Esophagus squamous epithelium (tissue), 5 donors: ENCODE data around the gene KAZN. TPM values are rescaled to one million over a fixed set of nuclear protein-coding genes. Genes with fewer than 3 reads are reported as not detected.
A peak's percentile ranks its signal among the peaks of the same experiment; 100 is the strongest.

Experiments
- DNase-seq: peaks from one replicate; lab custom pipeline; 2025; lab: John Stamatoyannopoulos, UW
- H3K27ac ChIP-seq, 4 donors: fragments of 200-600 bp; sonication (generic); one replicate each; pipeline ENCODE4 v1.5.1; 2016 to 2019; ENCODE audit warnings: mild to moderate bottlenecking in 1 of 4
- H3K27me3 ChIP-seq, 4 donors: fragments of 200-600 bp; sonication (generic); 1 replicate in 3 of 4; 2 replicates in 1 of 4; pipeline versions ENCODE4 v1.5.1 to v1.6.0; 2017 to 2021; ENCODE audit warnings: antibody characterized with exemption in 1 of 4
- H3K36me3 ChIP-seq, 3 donors: fragments of 200-600 bp; sonication (generic); one replicate each; pipeline ENCODE4 v1.5.1; 2016 to 2019
- H3K4me1 ChIP-seq, 3 donors: fragments of 200-600 bp; sonication (generic); one replicate each; pipeline ENCODE4 v1.5.1; 2017 to 2019
- H3K4me3 ChIP-seq, 4 donors: fragments of 200-600 bp; sonication (generic); 1 replicate in 3 of 4; 2 replicates in 1 of 4; pipeline ENCODE4 v1.5.1; 2016 to 2019; ENCODE audit warnings: mild to moderate bottlenecking in 2 of 4, moderate library complexity in 1 of 4
- H3K9me3 ChIP-seq, 3 donors: fragments of 200-600 bp; sonication (generic); one replicate each; pipeline ENCODE4 v1.5.1; 2016 to 2019
- POLR2A ChIP-seq, 4 donors: fragments of 450-650 bp; IDR thresholded peaks; one replicate each; pipeline ENCODE4 v1.6.1; 2017; ENCODE audit warnings: antibody characterized with exemption in 4 of 4, mild to moderate bottlenecking in 4 of 4, moderate library complexity in 3 of 4
- WGBS, 2 donors: methylation state at CpG; one replicate each; pipeline ENCODE4 v1.1.5; 2018; 5-methylcytosine and 5-hydroxymethylcytosine counted together
- intact Hi-C: fragments of 100-400 bp; cut with DNase I; formaldehyde crosslinking; loops from one replicate; pipeline ENCODE4 v1.15.0; 2022
- total RNA-seq, 4 donors: library from RNA; depleted of rRNA; stranded (reverse); fragments of >200 nt; gene quantifications; one replicate each; pipeline ENCODE4 v1.1.0, GENCODE V29; 2016
- TF ChIP-seq, protein P1 (sequence below), 6 experiments: fragments of 450-650 bp in 4 of 6; fragments of 200-600 bp in 2 of 6; sonication (generic) in 2 of 6; IDR thresholded peaks; one replicate each; pipeline ENCODE4 v1.5.1; 2016 to 2019; ENCODE audit warnings: antibody characterized with exemption in 6 of 6, mild to moderate bottlenecking in 4 of 6, moderate library complexity in 4 of 6
- donor health status: DM: yes; HTN: yes; CAD: no.

Gene KAZN
- total RNA-seq, 4 donors from 2014 or later, result 25.0 to 54.5 (median 30.8) TPM

DNA sequence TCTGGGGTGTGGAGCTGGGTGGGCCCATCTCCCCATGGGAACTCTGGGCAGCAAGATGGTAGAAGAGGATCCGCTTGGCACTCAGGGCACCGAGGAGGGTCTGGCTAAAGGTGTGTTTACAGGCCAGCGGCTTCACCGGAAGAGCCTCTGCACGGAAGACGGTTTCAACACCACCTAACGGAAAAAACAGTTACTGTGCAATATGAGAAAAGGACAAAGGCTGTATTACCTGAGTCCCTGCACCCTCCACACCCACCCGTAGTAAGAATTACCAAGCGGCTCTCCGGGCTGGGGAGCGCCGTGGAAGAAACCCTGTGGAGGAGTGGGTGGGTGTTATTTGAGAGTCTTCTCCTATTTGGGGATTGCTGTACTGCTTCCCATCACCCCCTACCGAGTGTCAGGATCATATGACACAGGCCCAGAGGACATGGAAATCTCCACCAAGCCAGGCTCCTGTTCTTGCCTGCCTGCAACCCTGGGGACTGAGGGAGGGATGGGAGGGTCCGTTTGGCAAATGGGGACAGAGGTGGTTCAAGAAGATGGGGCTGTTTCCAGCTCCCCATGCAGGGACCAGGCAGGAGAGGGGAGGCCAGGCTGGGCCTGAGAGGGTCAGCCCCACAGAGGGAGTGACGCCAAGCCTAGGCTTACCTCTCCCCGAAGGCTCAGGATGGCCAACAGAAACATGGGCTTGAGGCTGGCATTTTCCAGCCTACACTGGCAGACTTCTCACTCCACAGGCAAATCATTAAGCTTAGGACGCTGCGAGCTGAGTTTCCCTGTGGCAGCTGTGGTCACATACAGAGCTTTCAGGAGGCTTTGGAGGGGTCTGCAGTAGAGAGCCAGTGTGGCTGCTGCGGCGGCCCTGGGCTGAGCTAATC is 351.6 kb downstream of the KAZN start:
- peaks cover 34 to 71% (median 43%) of the 10 kb centered on the region in 3 donors for H3K4me1 ChIP-seq
- TF ChIP-seq, protein P1, sequence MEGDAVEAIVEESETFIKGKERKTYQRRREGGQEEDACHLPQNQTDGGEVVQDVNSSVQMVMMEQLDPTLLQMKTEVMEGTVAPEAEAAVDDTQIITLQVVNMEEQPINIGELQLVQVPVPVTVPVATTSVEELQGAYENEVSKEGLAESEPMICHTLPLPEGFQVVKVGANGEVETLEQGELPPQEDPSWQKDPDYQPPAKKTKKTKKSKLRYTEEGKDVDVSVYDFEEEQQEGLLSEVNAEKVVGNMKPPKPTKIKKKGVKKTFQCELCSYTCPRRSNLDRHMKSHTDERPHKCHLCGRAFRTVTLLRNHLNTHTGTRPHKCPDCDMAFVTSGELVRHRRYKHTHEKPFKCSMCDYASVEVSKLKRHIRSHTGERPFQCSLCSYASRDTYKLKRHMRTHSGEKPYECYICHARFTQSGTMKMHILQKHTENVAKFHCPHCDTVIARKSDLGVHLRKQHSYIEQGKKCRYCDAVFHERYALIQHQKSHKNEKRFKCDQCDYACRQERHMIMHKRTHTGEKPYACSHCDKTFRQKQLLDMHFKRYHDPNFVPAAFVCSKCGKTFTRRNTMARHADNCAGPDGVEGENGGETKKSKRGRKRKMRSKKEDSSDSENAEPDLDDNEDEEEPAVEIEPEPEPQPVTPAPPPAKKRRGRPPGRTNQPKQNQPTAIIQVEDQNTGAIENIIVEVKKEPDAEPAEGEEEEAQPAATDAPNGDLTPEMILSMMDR (IDR thresholded peaks at IDR 0.05), result no peak
- TF ChIP-seq POLR2A (IDR thresholded peaks at IDR 0.05), result no peak
- H3K27ac ChIP-seq, result no peak overlapping the region
- no peaks in the 10 kb centered on the region for H3K27me3 ChIP-seq
- no peaks in the 10 kb centered on the region for H3K36me3 ChIP-seq
- 91 to 92% methylated on average over 9 to 15 of the region's 20 CpGs for WGBS, 2 donors
- intact Hi-C loops, result no loop called here
- DNase-seq, result no peak
- no peak overlapping the region for H3K4me3 ChIP-seq
- peaks cover 0 to 8% (median 3%) of the 10 kb centered on the region in 3 donors for H3K9me3 ChIP-seq

DNA sequence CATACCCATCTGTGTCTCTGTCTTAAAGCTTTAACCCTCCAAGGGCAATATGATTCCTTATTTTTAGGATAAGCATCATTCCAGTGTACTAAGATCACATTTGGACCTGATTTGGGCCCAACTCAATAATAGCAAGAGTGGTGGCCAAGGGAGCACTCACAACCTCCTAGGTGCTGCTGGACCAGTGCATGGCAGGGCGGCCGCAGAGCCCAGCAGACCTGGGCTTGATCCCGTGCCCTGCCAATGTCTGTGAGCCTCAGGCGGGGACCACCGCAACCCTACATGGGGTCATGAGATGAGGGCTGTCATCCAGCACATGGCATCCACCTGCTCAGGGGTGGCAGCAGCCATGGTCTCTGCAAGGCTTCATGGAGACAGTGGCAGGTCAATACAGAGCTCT is 353.3 kb downstream of the KAZN start:
- TF ChIP-seq POLR2A (IDR thresholded peaks at IDR 0.05), result no peak
- TF ChIP-seq, protein P1 (IDR thresholded peaks at IDR 0.05), result no peak
- intact Hi-C loops, result no loop called here
- WGBS, 2 donors, result 96% methylated on average over 4 of the region's 5 CpGs; no CpG with 5 or more reads in 1 of the 2 donors

DNA sequence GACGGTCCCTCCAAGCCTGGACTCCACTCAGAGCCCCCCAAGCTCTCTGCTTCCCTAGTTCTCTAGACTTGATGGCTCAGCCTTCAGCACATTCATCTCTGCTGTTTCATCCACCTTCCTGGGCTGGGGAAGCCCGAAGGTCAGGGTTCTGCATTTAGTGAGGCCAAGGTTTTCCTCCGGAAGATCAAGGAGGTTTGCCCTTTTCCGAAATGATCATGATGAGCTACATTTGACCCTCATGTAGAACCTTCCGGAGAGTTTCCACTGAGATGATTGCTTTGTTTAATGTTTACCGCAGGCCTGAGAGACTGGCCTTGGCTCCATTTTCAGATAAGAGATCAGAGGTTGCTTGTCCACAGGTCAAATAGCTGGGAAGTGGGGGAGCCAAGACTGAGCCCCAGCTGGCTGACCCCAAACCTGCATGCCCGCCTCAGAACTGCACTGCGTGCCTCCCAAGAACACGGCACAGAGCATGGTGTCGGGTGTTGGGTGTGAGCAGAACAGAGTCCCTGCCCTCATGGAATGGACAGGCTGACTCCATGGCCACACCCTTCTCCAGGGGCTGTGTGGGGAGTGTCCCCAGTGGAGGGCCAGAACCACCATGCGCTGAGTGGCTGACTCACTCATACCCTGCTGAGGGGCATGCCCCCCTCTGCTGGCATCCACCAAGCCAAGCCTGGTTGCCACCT is 354.3 kb downstream of the KAZN start:
- Histone ChIP-seq H3K27ac (peak overlapping the region; percentile 5 to 79 (median 40)), H3K36me3 (peaks cover 0 to 8% (median 0%) of the 10 kb centered on the region in 3 donors), H3K9me3 (peaks cover 0 to 8% (median 3%) of the 10 kb centered on the region in 3 donors), H3K27me3 (no peaks in the 10 kb centered on the region), H3K4me3 (no peak overlapping the region), H3K4me1 (peaks cover 23 to 67% (median 30%) of the 10 kb centered on the region in 3 donors)
- no peak for DNase-seq
- intact Hi-C loops, result no loop called here
- TF ChIP-seq POLR2A (IDR thresholded peaks at IDR 0.05), result no peak
- TF ChIP-seq, protein P1 (IDR thresholded peaks at IDR 0.05), result no peak
- WGBS, 2 donors, result 74 to 81% methylated on average over 6 of the region's 11 CpGs

More for the DNA sequence above, 353.3 kb downstream of the KAZN start:
- no peak overlapping the region for H3K4me3 ChIP-seq
- DNase-seq, result no peak
- H3K36me3 ChIP-seq, result peaks cover 0 to under 1% (median 0%) of the 10 kb centered on the region in 3 donors
- peaks cover 0 to 8% (median 3%) of the 10 kb centered on the region in 3 donors for H3K9me3 ChIP-seq
- H3K27me3 ChIP-seq, result no peaks in the 10 kb centered on the region
- H3K4me1 ChIP-seq, result peaks cover 32 to 71% (median 39%) of the 10 kb centered on the region in 3 donors
- H3K27ac ChIP-seq, result no peak overlapping the region

DNA sequence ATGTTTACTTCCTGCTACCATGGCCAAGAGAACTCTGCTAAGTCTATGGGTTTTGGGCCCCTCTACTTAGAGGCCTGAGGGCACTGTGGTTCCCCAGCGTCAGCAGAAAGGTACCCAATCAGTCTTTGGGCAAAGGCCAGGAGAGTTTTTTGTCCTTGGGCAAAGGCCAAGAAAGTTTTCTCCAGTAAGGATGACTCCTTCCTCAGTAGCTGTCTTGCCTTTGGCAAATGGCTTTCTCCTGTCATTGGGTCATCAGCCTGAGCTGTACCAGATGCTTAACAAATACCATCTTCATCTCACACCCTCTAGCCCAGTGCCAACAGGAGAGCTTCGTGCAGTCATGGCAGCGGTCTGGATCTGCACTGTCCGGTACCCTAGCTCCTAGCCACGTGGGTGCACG is 355.7 kb downstream of the KAZN start:
- Histone ChIP-seq H3K27ac (peak overlapping the region in 3 of 4 donors; percentile 7 to 79 (median 66)), H3K4me3 (no peak overlapping the region), H3K36me3 (peaks cover 0 to 12% (median 0%) of the 10 kb centered on the region in 3 donors), H3K4me1 (peaks cover 21 to 66% (median 26%) of the 10 kb centered on the region in 3 donors), H3K27me3 (no peaks in the 10 kb centered on the region), H3K9me3 (peaks cover 0 to 8% (median 3%) of the 10 kb centered on the region in 3 donors)
- no peak for DNase-seq
- TF ChIP-seq, protein P1 (IDR thresholded peaks at IDR 0.05), result no peak
- no peak for TF ChIP-seq POLR2A (IDR thresholded peaks at IDR 0.05)
- 40 to 58% methylated on average over 2 to 6 of the region's 6 CpGs for WGBS, 2 donors
- intact Hi-C loops, result no loop called here
